Measurements from ENCODE around the gene CDH13.

The CDH13 gene

GRCh38 chr16:82855471-82855870 lies 228.7 kb downstream of the CDH13 start:
- no peak for DNase-seq

- no peak for DNase-seq
These were observed 231.1 kb downstream of the CDH13 start for GRCh38 chr16:82857693-82858365.

GRCh38 chr16:82859662-82860061 lies 232.9 kb downstream of the CDH13 start:
- no peak for DNase-seq

- no peak for DNase-seq
These were observed 233.3 kb downstream of the CDH13 start for GRCh38 chr16:82860071-82860470.

GRCh38 chr16:82862057-82862456 lies 235.3 kb downstream of the CDH13 start:
- no peak for DNase-seq

GRCh38 chr16:82864332-82865040 lies 237.7 kb downstream of the CDH13 start:
- no peak for DNase-seq

GRCh38 chr16:82865412-82865811 lies 238.6 kb downstream of the CDH13 start:
- DNase-seq = no peak

- DNase-seq = no peak
These were observed 240.7 kb downstream of the CDH13 start for GRCh38 chr16:82867485-82867884.

- DNase-seq = no peak
These were observed 247.5 kb downstream of the CDH13 start for GRCh38 chr16:82874271-82874670.

- no peak for DNase-seq
These were observed 247.9 kb downstream of the CDH13 start for GRCh38 chr16:82874672-82875071.

- DNase-seq = no peak
These were observed 250.2 kb downstream of the CDH13 start for GRCh38 chr16:82876951-82877350.

- no peak for DNase-seq
These were observed 251.7 kb downstream of the CDH13 start for GRCh38 chr16:82878466-82878865.

GRCh38 chr16:82880346-82880745 lies 253.6 kb downstream of the CDH13 start:
- no peak for DNase-seq

GRCh38 chr16:82881516-82881915 lies 254.7 kb downstream of the CDH13 start:
- DNase-seq = no peak

- DNase-seq = no peak
These were observed 255.5 kb downstream of the CDH13 start for GRCh38 chr16:82882226-82882625.

- DNase-seq = no peak
These were observed 256.4 kb downstream of the CDH13 start for GRCh38 chr16:82882982-82883835.

- DNase-seq = no peak
These were observed 257.6 kb downstream of the CDH13 start for GRCh38 chr16:82884320-82884898.

- no peak for DNase-seq
These were observed 259.4 kb downstream of the CDH13 start for GRCh38 chr16:82886146-82886545.

GRCh38 chr16:82888591-82889001 lies 261.8 kb downstream of the CDH13 start:
- DNase-seq = no peak

- no peak for DNase-seq
These were observed 264.7 kb downstream of the CDH13 start for GRCh38 chr16:82891424-82891823.

GRCh38 chr16:82891918-82892317 lies 265.1 kb downstream of the CDH13 start:
- DNase-seq = no peak

- DNase-seq = no peak
These were observed 265.6 kb downstream of the CDH13 start for GRCh38 chr16:82892324-82892723.

GRCh38 chr16:82895843-82896242 lies 269.1 kb downstream of the CDH13 start:
- no peak for DNase-seq
